HCT116 (cell line): Measurements from ENCODE around the gene BTBD16. TPM values are rescaled to one million over a fixed set of nuclear protein-coding genes. Genes with fewer than 3 reads are reported as not detected.

ENCODE experiments used
- ATAC-seq: fragments of 200-7000 bp; cut with Tn5 transposase; 2 replicates; pipeline ENCODE4 v1.9.1; 2020; ENCODE audit warnings: mild to moderate bottlenecking, moderate library complexity
- BruUV-seq: library from RNA; stranded (reverse); fragments of 400-500 nt; replicated peaks from 2 replicates; lab custom pipeline; 2021; lab: Mats Ljungman, UMichigan
- CTCF ChIA-PET: fragments of 300-600 bp; sonication (Branson Sonifier 250); formaldehyde crosslinking; loops from one replicate; lab custom pipeline; 2021; ENCODE audit warnings: antibody characterized with exemption; lab: Charles Lee
- POLR2A ChIA-PET: fragments of 300-600, 350-600 bp; sonication (Branson Sonifier 250); formaldehyde crosslinking; loops from one replicate; lab custom pipeline; 2021; ENCODE audit warnings: antibody characterized with exemption; lab: Charles Lee
- RAD21 ChIA-PET, 2 experiments: fragments of 300-600 bp; sonication (Branson Sonifier 250); formaldehyde crosslinking; loops; one replicate each; lab custom pipeline; 2023; ENCODE audit warnings: low total read pairs in 2 of 2; ENCODE audit not compliant: uncharacterized antibody in 2 of 2, unreplicated experiment in 2 of 2, low non-redundant PET in 1 of 2; lab: Charles Lee
- DNase-seq: peaks from one replicate; pipeline ENCODE4 v3.0.0-alpha.2; 2010; ENCODE audit warnings: low read depth, low spot score
- H2AFZ ChIP-seq: fragments of 200-600 bp; shearing (Covaris generic), sonication (generic); 2 replicates; pipeline ENCODE4 v1.6.1; 2017; ENCODE audit warnings: low read depth, mixed run types, mixed read lengths, antibody characterized with exemption, low read length; ENCODE audit not compliant: poor library complexity, severe bottlenecking
- H3K27ac ChIP-seq: 2 replicates; pipeline ENCODE4 v1.5.1; 2012; ENCODE audit warnings: low read depth, low read length
- H3K27me3 ChIP-seq: fragments of 200-600 bp; sonication (generic); 2 replicates; pipeline ENCODE4 v1.6.1; 2016; ENCODE audit warnings: mixed run types, low read length, mixed read lengths; ENCODE audit not compliant: insufficient read depth
- H3K36me3 ChIP-seq, 2 experiments: fragments of 200-500 bp in 1 of 2; fragments of 200-600 bp in 1 of 2; sonication (Bioruptor generic) in 1 of 2; sonication (generic) in 1 of 2; 2 replicates each; pipeline versions ENCODE4 v1.5.1 to v1.6.1; 2014 to 2016; ENCODE audit warnings: low read length in 2 of 2, inconsistent platforms in 1 of 2, mixed read lengths in 1 of 2, mixed run types in 1 of 2; ENCODE audit not compliant: insufficient read depth in 2 of 2, control insufficient read depth in 1 of 2
- H3K4me1 ChIP-seq, 2 experiments: fragments of 200-600 bp in 1 of 2; sonication (generic) in 1 of 2; 2 replicates each; pipeline versions ENCODE4 v1.5.1 to v1.6.1; 2012 to 2017; ENCODE audit warnings: low read length in 2 of 2, inconsistent platforms in 1 of 2, mild to moderate bottlenecking in 1 of 2, mixed read lengths in 1 of 2, mixed run types in 1 of 2, moderate library complexity in 1 of 2; ENCODE audit not compliant: insufficient read depth in 2 of 2, control insufficient read depth in 1 of 2
- H3K4me2 ChIP-seq: fragments of 200-600 bp; sonication (generic); 2 replicates; pipeline ENCODE4 v1.6.1; 2017; ENCODE audit warnings: mixed run types, low read length, mixed read lengths
- H3K4me3 ChIP-seq, 2 experiments: fragments of 200-600 bp in 1 of 2; sonication (generic) in 1 of 2; replicated peaks in 1 of 2; 2 replicates each; pipeline ENCODE4 v1.5.1; 2011 to 2016; ENCODE audit warnings: low read length in 2 of 2, control low read depth in 1 of 2, low read depth in 1 of 2, mild to moderate bottlenecking in 1 of 2, mixed read lengths in 1 of 2, mixed run types in 1 of 2
- H3K79me2 ChIP-seq: fragments of 200-600 bp; sonication (generic); 2 replicates; pipeline ENCODE4 v1.6.1; 2017; ENCODE audit warnings: mild to moderate bottlenecking, mixed run types, low read length, moderate library complexity, mixed read lengths; ENCODE audit not compliant: insufficient read depth
- H3K9ac ChIP-seq: fragments of 200-600 bp; sonication (generic); 2 replicates; pipeline ENCODE4 v1.6.1; 2016; ENCODE audit warnings: low read length, mixed read lengths
- H3K9me2 ChIP-seq: fragments of 200-600 bp; sonication (generic), shearing (Covaris generic); 2 replicates; pipeline ENCODE4 v1.6.1; 2017; ENCODE audit warnings: mixed run types, mild to moderate bottlenecking, moderate library complexity; ENCODE audit not compliant: insufficient read depth
- H3K9me3 ChIP-seq, 2 experiments: fragments of 200-500 bp in 1 of 2; fragments of 200-600 bp in 1 of 2; sonication (Bioruptor generic) in 1 of 2; sonication (generic) in 1 of 2; 2 replicates each; pipeline ENCODE4 v1.6.1; 2014 to 2017; ENCODE audit warnings: low read length in 2 of 2, mixed read lengths in 2 of 2, inconsistent platforms in 1 of 2, low read depth in 1 of 2, mild to moderate bottlenecking in 1 of 2, mixed run types in 1 of 2, moderate library complexity in 1 of 2; ENCODE audit not compliant: control insufficient read depth in 1 of 2, insufficient read depth in 1 of 2
- H4K20me1 ChIP-seq: fragments of 200-600 bp; sonication (generic), shearing (Covaris generic); 2 replicates; pipeline ENCODE4 v1.6.1; 2017; ENCODE audit warnings: mixed run types, mild to moderate bottlenecking, moderate library complexity; ENCODE audit not compliant: insufficient read depth
- ATF3 ChIP-seq: IDR thresholded peaks from 2 replicates; pipeline ENCODE4 v1.6.1; 2012
- CBX3 ChIP-seq: IDR thresholded peaks from 2 replicates; pipeline ENCODE4 v1.6.1; 2012; ENCODE audit warnings: low read depth
- CTCF ChIP-seq, 3 experiments: fragments of 200-600 bp in 1 of 3; sonication (generic) in 1 of 3; IDR thresholded peaks in 2 of 3; conservative IDR thresholded peaks in 1 of 3; 2 replicates each; pipeline ENCODE4 v1.5.1; 2012 to 2017; ENCODE audit warnings: low read depth in 2 of 3, low read length in 2 of 3, antibody characterized with exemption in 1 of 3, borderline replicate concordance in 1 of 3, control low read depth in 1 of 3, mild to moderate bottlenecking in 1 of 3, mixed read lengths in 1 of 3, mixed run types in 1 of 3, moderate library complexity in 1 of 3; ENCODE audit not compliant: insufficient read depth in 1 of 3
- EGR1 ChIP-seq: IDR thresholded peaks from 2 replicates; pipeline ENCODE4 v1.6.1; 2012; ENCODE audit warnings: low read depth
- EZH2 ChIP-seq: fragments of 200-600 bp; sonication (generic); IDR thresholded peaks from 2 replicates; pipeline ENCODE4 v1.6.1; 2017; ENCODE audit warnings: antibody characterized with exemption, mixed run types
- EZH2phosphoT487 ChIP-seq: fragments of 200-600 bp; IDR thresholded peaks from 2 replicates; pipeline ENCODE4 v1.6.1; 2018; ENCODE audit warnings: antibody characterized with exemption, borderline replicate concordance
- FOSL1 ChIP-seq: IDR thresholded peaks from 2 replicates; pipeline ENCODE4 v1.6.1; 2012; ENCODE audit warnings: low read depth
- MAX ChIP-seq: IDR thresholded peaks from 2 replicates; pipeline ENCODE4 v1.6.1; 2012
- POLR2A ChIP-seq: IDR thresholded peaks from 2 replicates; pipeline ENCODE4 v1.7.0; 2011; ENCODE audit warnings: borderline replicate concordance; ENCODE audit not compliant: insufficient read depth, insufficient read length; ENCODE audit errors: extremely low read depth
- POLR2AphosphoS5 ChIP-seq: IDR thresholded peaks from 2 replicates; pipeline ENCODE4 v1.6.1; 2011; ENCODE audit warnings: mild to moderate bottlenecking, low read depth, low read length, moderate library complexity
- RAD21 ChIP-seq: IDR thresholded peaks from 2 replicates; pipeline ENCODE4 v1.6.1; 2012; ENCODE audit warnings: low read depth, mild to moderate bottlenecking
- SIN3A ChIP-seq: IDR thresholded peaks from 2 replicates; pipeline ENCODE4 v1.6.1; 2012; ENCODE audit warnings: low read depth
- ZFX ChIP-seq: fragments of 450-650 bp; IDR thresholded peaks from 2 replicates; pipeline ENCODE4 v1.6.1; 2017
- ZNF274 ChIP-seq: fragments of 200-500 bp; sonication (Bioruptor generic); IDR thresholded peaks from 2 replicates; pipeline ENCODE4 v1.6.1; 2014; ENCODE audit warnings: mild to moderate bottlenecking, low read depth, low read length, inconsistent platforms
- intact Hi-C: fragments of 100-400 bp; cut with micrococcal nuclease; formaldehyde crosslinking; loops from 2 replicates; pipeline ENCODE4 v1.10.0; 2022
- total RNA-seq: library from RNA; stranded (reverse); gene quantifications from one replicate; pipeline ENCODE4 v1.2.1, GENCODE V29; 2021; ENCODE audit not compliant: unreplicated experiment
- TF ChIP-seq, protein P1 (sequence below): IDR thresholded peaks from 2 replicates; pipeline ENCODE4 v1.6.1; 2012; ENCODE audit warnings: low read depth

BTBD16 gene
- total RNA-seq, 1 experiment from 2014 or later = 0.27 TPM

GRCh38 chr10:122380703-122381102, 109.6 kb downstream of the BTBD16 start:
- H3K36me3 ChIP-seq = no peaks in the 10 kb centered on the region
- RAD21 ChIA-PET = no interaction called here
- TF ChIP-seq ZNF274 = no peak
- no peak for TF ChIP-seq MAX
- no peak for TF ChIP-seq SIN3A
- TF ChIP-seq CBX3 = no peak
- no peak for TF ChIP-seq EZH2
- TF ChIP-seq FOSL1 = no peak
- TF ChIP-seq EGR1 = no peak
- TF ChIP-seq, protein P1, sequence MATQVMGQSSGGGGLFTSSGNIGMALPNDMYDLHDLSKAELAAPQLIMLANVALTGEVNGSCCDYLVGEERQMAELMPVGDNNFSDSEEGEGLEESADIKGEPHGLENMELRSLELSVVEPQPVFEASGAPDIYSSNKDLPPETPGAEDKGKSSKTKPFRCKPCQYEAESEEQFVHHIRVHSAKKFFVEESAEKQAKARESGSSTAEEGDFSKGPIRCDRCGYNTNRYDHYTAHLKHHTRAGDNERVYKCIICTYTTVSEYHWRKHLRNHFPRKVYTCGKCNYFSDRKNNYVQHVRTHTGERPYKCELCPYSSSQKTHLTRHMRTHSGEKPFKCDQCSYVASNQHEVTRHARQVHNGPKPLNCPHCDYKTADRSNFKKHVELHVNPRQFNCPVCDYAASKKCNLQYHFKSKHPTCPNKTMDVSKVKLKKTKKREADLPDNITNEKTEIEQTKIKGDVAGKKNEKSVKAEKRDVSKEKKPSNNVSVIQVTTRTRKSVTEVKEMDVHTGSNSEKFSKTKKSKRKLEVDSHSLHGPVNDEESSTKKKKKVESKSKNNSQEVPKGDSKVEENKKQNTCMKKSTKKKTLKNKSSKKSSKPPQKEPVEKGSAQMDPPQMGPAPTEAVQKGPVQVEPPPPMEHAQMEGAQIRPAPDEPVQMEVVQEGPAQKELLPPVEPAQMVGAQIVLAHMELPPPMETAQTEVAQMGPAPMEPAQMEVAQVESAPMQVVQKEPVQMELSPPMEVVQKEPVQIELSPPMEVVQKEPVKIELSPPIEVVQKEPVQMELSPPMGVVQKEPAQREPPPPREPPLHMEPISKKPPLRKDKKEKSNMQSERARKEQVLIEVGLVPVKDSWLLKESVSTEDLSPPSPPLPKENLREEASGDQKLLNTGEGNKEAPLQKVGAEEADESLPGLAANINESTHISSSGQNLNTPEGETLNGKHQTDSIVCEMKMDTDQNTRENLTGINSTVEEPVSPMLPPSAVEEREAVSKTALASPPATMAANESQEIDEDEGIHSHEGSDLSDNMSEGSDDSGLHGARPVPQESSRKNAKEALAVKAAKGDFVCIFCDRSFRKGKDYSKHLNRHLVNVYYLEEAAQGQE = no peak
- TF ChIP-seq ATF3 = no peak
- no peak for TF ChIP-seq CTCF (IDR thresholded peaks at IDR 0.05 in 2 of 3, conservative IDR thresholded peaks at IDR 0.05 in 1 of 3; ENCODE audit: borderline replicate concordance in 1 of 3, insufficient read depth in 1 of 3, low read depth in 2 of 3, low read length in 2 of 3)
- no peak for TF ChIP-seq RAD21
- TF ChIP-seq POLR2AphosphoS5 = no peak
- TF ChIP-seq ZFX = no peak
- TF ChIP-seq POLR2A = no peak
- TF ChIP-seq EZH2phosphoT487 = no peak
- H3K4me2 ChIP-seq = no peak overlapping the region
- no TSS peak for BruUV-seq
- no peak overlapping the region for H3K27ac ChIP-seq
- no peak overlapping the region for H2AFZ ChIP-seq
- H3K9ac ChIP-seq = no peak overlapping the region
- DNase-seq = no peak
- CTCF ChIA-PET = no interaction called here
- intact Hi-C loops = no loop called here
- H3K9me2 ChIP-seq = no peaks in the 10 kb centered on the region
- POLR2A ChIA-PET = no interaction called here
- H4K20me1 ChIP-seq = no peaks in the 10 kb centered on the region; the same call in 1 of the 2 replicates
- H3K79me2 ChIP-seq = peaks cover 73% of the 10 kb centered on the region
- no peaks in the 10 kb centered on the region for H3K27me3 ChIP-seq
- no peaks in the 10 kb centered on the region for H3K9me3 ChIP-seq
- no peak overlapping the region for H3K4me3 ChIP-seq
- peaks cover 3% of the 10 kb centered on the region in 2 experiments; a peak in 3 of 4 replicates for H3K4me1 ChIP-seq
- ATAC-seq = no peak
